HCT116 (cell line): ENCODE data around the gene OR1F1. TPM values are rescaled to one million over a fixed set of nuclear protein-coding genes. Genes with fewer than 3 reads are reported as not detected.

Source experiments
- ATAC-seq: fragments of 200-7000 bp; cut with Tn5 transposase; 2 replicates; pipeline ENCODE4 v1.9.1; 2020; ENCODE audit warnings: mild to moderate bottlenecking, moderate library complexity
- BruUV-seq: library from RNA; stranded (reverse); fragments of 400-500 nt; replicated peaks from 2 replicates; lab custom pipeline; 2021; lab: Mats Ljungman, UMichigan
- CTCF ChIA-PET: fragments of 300-600 bp; sonication (Branson Sonifier 250); formaldehyde crosslinking; loops from one replicate; lab custom pipeline; 2021; ENCODE audit warnings: antibody characterized with exemption; lab: Charles Lee
- POLR2A ChIA-PET: fragments of 300-600, 350-600 bp; sonication (Branson Sonifier 250); formaldehyde crosslinking; loops from one replicate; lab custom pipeline; 2021; ENCODE audit warnings: antibody characterized with exemption; lab: Charles Lee
- RAD21 ChIA-PET, 2 experiments: fragments of 300-600 bp; sonication (Branson Sonifier 250); formaldehyde crosslinking; loops; one replicate each; lab custom pipeline; 2023; ENCODE audit warnings: low total read pairs in 2 of 2; ENCODE audit not compliant: uncharacterized antibody in 2 of 2, unreplicated experiment in 2 of 2, low non-redundant PET in 1 of 2; lab: Charles Lee
- DNase-seq: peaks from one replicate; pipeline ENCODE4 v3.0.0-alpha.2; 2010; ENCODE audit warnings: low read depth, low spot score
- H2AFZ ChIP-seq: fragments of 200-600 bp; shearing (Covaris generic), sonication (generic); 2 replicates; pipeline ENCODE4 v1.6.1; 2017; ENCODE audit warnings: low read depth, mixed run types, mixed read lengths, antibody characterized with exemption, low read length; ENCODE audit not compliant: poor library complexity, severe bottlenecking
- H3K27ac ChIP-seq: 2 replicates; pipeline ENCODE4 v1.5.1; 2012; ENCODE audit warnings: low read depth, low read length
- H3K27me3 ChIP-seq: fragments of 200-600 bp; sonication (generic); 2 replicates; pipeline ENCODE4 v1.6.1; 2016; ENCODE audit warnings: mixed run types, low read length, mixed read lengths; ENCODE audit not compliant: insufficient read depth
- H3K36me3 ChIP-seq, 2 experiments: fragments of 200-500 bp in 1 of 2; fragments of 200-600 bp in 1 of 2; sonication (Bioruptor generic) in 1 of 2; sonication (generic) in 1 of 2; 2 replicates each; pipeline versions ENCODE4 v1.5.1 to v1.6.1; 2014 to 2016; ENCODE audit warnings: low read length in 2 of 2, inconsistent platforms in 1 of 2, mixed read lengths in 1 of 2, mixed run types in 1 of 2; ENCODE audit not compliant: insufficient read depth in 2 of 2, control insufficient read depth in 1 of 2
- H3K4me1 ChIP-seq, 2 experiments: fragments of 200-600 bp in 1 of 2; sonication (generic) in 1 of 2; 2 replicates each; pipeline versions ENCODE4 v1.5.1 to v1.6.1; 2012 to 2017; ENCODE audit warnings: low read length in 2 of 2, inconsistent platforms in 1 of 2, mild to moderate bottlenecking in 1 of 2, mixed read lengths in 1 of 2, mixed run types in 1 of 2, moderate library complexity in 1 of 2; ENCODE audit not compliant: insufficient read depth in 2 of 2, control insufficient read depth in 1 of 2
- H3K4me2 ChIP-seq: fragments of 200-600 bp; sonication (generic); 2 replicates; pipeline ENCODE4 v1.6.1; 2017; ENCODE audit warnings: mixed run types, low read length, mixed read lengths
- H3K4me3 ChIP-seq, 2 experiments: fragments of 200-600 bp in 1 of 2; sonication (generic) in 1 of 2; replicated peaks in 1 of 2; 2 replicates each; pipeline ENCODE4 v1.5.1; 2011 to 2016; ENCODE audit warnings: low read length in 2 of 2, control low read depth in 1 of 2, low read depth in 1 of 2, mild to moderate bottlenecking in 1 of 2, mixed read lengths in 1 of 2, mixed run types in 1 of 2
- H3K79me2 ChIP-seq: fragments of 200-600 bp; sonication (generic); 2 replicates; pipeline ENCODE4 v1.6.1; 2017; ENCODE audit warnings: mild to moderate bottlenecking, mixed run types, low read length, moderate library complexity, mixed read lengths; ENCODE audit not compliant: insufficient read depth
- H3K9ac ChIP-seq: fragments of 200-600 bp; sonication (generic); 2 replicates; pipeline ENCODE4 v1.6.1; 2016; ENCODE audit warnings: low read length, mixed read lengths
- H3K9me2 ChIP-seq: fragments of 200-600 bp; sonication (generic), shearing (Covaris generic); 2 replicates; pipeline ENCODE4 v1.6.1; 2017; ENCODE audit warnings: mixed run types, mild to moderate bottlenecking, moderate library complexity; ENCODE audit not compliant: insufficient read depth
- H3K9me3 ChIP-seq, 2 experiments: fragments of 200-500 bp in 1 of 2; fragments of 200-600 bp in 1 of 2; sonication (Bioruptor generic) in 1 of 2; sonication (generic) in 1 of 2; 2 replicates each; pipeline ENCODE4 v1.6.1; 2014 to 2017; ENCODE audit warnings: low read length in 2 of 2, mixed read lengths in 2 of 2, inconsistent platforms in 1 of 2, low read depth in 1 of 2, mild to moderate bottlenecking in 1 of 2, mixed run types in 1 of 2, moderate library complexity in 1 of 2; ENCODE audit not compliant: control insufficient read depth in 1 of 2, insufficient read depth in 1 of 2
- H4K20me1 ChIP-seq: fragments of 200-600 bp; sonication (generic), shearing (Covaris generic); 2 replicates; pipeline ENCODE4 v1.6.1; 2017; ENCODE audit warnings: mixed run types, mild to moderate bottlenecking, moderate library complexity; ENCODE audit not compliant: insufficient read depth
- CBX3 ChIP-seq: IDR thresholded peaks from 2 replicates; pipeline ENCODE4 v1.6.1; 2012; ENCODE audit warnings: low read depth
- CEBPB ChIP-seq: IDR thresholded peaks from 2 replicates; pipeline ENCODE4 v1.6.1; 2012; ENCODE audit warnings: low read depth
- EGR1 ChIP-seq: IDR thresholded peaks from 2 replicates; pipeline ENCODE4 v1.6.1; 2012; ENCODE audit warnings: low read depth
- EZH2 ChIP-seq: fragments of 200-600 bp; sonication (generic); IDR thresholded peaks from 2 replicates; pipeline ENCODE4 v1.6.1; 2017; ENCODE audit warnings: antibody characterized with exemption, mixed run types
- JUND ChIP-seq: IDR thresholded peaks from 2 replicates; pipeline ENCODE4 v1.6.1; 2012
- POLR2A ChIP-seq: IDR thresholded peaks from 2 replicates; pipeline ENCODE4 v1.7.0; 2011; ENCODE audit warnings: borderline replicate concordance; ENCODE audit not compliant: insufficient read depth, insufficient read length; ENCODE audit errors: extremely low read depth
- RAD21 ChIP-seq: IDR thresholded peaks from 2 replicates; pipeline ENCODE4 v1.6.1; 2012; ENCODE audit warnings: low read depth, mild to moderate bottlenecking
- SP1 ChIP-seq: IDR thresholded peaks from 2 replicates; pipeline ENCODE4 v1.6.1; 2012; ENCODE audit warnings: low read depth
- SRF ChIP-seq: IDR thresholded peaks from 2 replicates; pipeline ENCODE4 v1.6.1; 2012; ENCODE audit warnings: low read depth
- YY1 ChIP-seq: IDR thresholded peaks from 2 replicates; pipeline ENCODE4 v1.6.1; 2011; ENCODE audit warnings: low read length, low read depth, moderate library complexity, mild to moderate bottlenecking; ENCODE audit not compliant: insufficient replicate concordance; ENCODE audit errors: extremely low read depth
- ZFX ChIP-seq: fragments of 450-650 bp; IDR thresholded peaks from 2 replicates; pipeline ENCODE4 v1.6.1; 2017
- ZNF274 ChIP-seq: fragments of 200-500 bp; sonication (Bioruptor generic); IDR thresholded peaks from 2 replicates; pipeline ENCODE4 v1.6.1; 2014; ENCODE audit warnings: mild to moderate bottlenecking, low read depth, low read length, inconsistent platforms
- intact Hi-C: fragments of 100-400 bp; cut with micrococcal nuclease; formaldehyde crosslinking; loops from 2 replicates; pipeline ENCODE4 v1.10.0; 2022
- total RNA-seq: library from RNA; stranded (reverse); gene quantifications from one replicate; pipeline ENCODE4 v1.2.1, GENCODE V29; 2021; ENCODE audit not compliant: unreplicated experiment
- TF ChIP-seq, protein P1 (sequence below): IDR thresholded peaks from 2 replicates; pipeline ENCODE4 v1.6.1; 2012
- TF ChIP-seq, protein P2 (sequence below): IDR thresholded peaks from 2 replicates; pipeline ENCODE4 v1.6.1; 2012
- TF ChIP-seq, protein P3 (sequence below): IDR thresholded peaks from 2 replicates; pipeline ENCODE4 v1.6.1; 2012; ENCODE audit warnings: low read depth

OR1F1 gene
- total RNA-seq, 1 experiment from 2014 or later = not detected

DNA sequence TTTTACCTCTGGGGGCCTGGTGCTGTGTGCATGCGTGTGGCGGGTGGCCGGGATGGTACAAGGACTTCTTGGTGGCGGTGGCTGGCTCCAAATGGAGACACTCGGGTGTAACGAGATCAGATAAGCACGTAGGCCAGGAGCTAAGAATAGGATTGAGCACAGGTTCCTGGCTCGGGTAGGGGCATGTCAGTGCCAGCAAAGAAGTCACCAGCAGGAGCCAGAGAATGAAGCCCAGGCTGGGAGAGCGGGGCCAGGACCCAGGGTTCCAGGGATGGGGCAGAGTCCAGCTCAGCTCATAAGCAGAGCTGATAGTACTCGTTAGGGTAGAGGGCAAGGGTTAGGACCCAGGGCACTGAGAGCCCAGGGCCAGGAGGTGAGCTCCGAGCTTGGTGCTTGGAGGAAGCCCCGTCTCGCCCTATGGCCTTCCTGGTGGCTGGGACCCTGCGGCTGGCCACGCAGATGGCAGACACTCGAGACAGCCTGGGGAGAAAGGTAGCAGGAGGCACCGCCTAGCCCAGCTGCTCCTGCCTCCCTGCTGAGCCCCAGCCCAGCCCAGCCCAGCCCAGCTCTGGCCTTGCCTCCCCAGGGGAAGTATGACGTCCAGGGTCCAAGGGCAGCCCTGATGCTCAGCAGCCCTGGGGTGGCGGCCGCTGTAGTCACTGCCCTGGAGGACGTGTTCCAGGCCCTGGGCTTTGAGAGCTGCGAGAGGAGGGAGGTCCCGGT, 44.2 kb upstream of the OR1F1 start:
- intact Hi-C loops = no loop called here
- DNase-seq (no peak), ATAC-seq (no peak)
- Histone ChIP-seq H4K20me1 (no peaks in the 10 kb centered on the region), H3K9me3 (no peaks in the 10 kb centered on the region), H3K27me3 (no peaks in the 10 kb centered on the region), H3K4me3 (no peak overlapping the region), H2AFZ (no peak overlapping the region), H3K4me2 (no peak overlapping the region), H3K27ac (no peak overlapping the region; the same call in 1 of the 2 replicates), H3K36me3 (peaks cover 0 to 3% of the 10 kb centered on the region in 2 experiments; a peak in 1 of 4 replicates), H3K9me2 (no peaks in the 10 kb centered on the region), H3K79me2 (no peaks in the 10 kb centered on the region), H3K9ac (no peak overlapping the region), H3K4me1 (peaks cover 2 to 6% of the 10 kb centered on the region in 2 experiments)
- POLR2A ChIA-PET = interaction anchor here (1.3 kb wide), 1 partner anchor 9 kb away, joined by 6 read pairs; the partner anchor contains the start of gene ZNF213
- BruUV-seq = no TSS peak
- no peak for TF ChIP-seq ZFX
- CTCF ChIA-PET = interaction anchor here (1.1 to 2.9 kb wide), 2 partner anchors 14 to 112 kb away, joined by 3 to 12 read pairs; no protein-coding TSS in a partner anchor
- RAD21 ChIA-PET = no interaction called here

DNA sequence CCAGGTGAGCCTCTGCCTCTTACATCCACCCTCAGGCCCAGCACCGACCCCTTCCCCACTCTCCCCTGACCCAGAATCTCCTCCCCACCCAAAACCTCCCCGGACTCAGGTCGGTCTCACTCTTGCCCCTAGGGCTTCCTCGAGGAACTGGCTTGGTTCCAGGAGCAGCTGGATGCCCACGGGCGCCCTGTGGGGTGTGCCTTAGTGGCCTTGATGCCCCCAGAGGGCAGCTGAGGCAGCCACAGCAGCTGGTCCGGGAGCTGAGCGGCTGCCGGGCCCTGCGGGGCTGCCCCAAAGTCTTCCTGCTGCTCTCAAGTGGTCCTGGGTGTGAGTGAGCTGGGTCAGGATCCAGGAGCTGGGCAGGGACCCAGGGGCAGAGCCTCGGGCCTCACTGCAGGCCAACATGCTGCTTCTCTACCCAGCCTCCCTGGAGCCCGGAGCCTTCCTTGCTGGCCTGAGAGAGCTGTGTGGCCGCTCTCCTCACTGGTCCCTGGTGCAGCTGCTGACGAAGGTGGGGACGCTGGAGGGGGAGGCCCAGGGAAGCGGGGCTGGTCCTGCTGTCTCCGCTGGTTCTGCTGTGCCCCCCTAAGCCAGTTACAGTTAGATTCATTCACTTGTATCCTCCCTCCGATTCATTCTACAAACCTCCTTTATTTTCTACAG, 43.6 kb upstream of the OR1F1 start:
- TF ChIP-seq RAD21 (no peak), JUND (no peak), YY1 (no peak), ZNF274 (no peak), ZFX (no peak), SP1 (no peak), POLR2A (no peak), CEBPB (no peak), CBX3 (no peak), SRF (no peak), EZH2 (no peak), EGR1 (no peak)
- TF ChIP-seq, protein P1, sequence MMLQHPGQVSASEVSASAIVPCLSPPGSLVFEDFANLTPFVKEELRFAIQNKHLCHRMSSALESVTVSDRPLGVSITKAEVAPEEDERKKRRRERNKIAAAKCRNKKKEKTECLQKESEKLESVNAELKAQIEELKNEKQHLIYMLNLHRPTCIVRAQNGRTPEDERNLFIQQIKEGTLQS = no peak
- TF ChIP-seq, protein P2, sequence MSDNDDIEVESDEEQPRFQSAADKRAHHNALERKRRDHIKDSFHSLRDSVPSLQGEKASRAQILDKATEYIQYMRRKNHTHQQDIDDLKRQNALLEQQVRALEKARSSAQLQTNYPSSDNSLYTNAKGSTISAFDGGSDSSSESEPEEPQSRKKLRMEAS = no peak
- TF ChIP-seq, protein P3, sequence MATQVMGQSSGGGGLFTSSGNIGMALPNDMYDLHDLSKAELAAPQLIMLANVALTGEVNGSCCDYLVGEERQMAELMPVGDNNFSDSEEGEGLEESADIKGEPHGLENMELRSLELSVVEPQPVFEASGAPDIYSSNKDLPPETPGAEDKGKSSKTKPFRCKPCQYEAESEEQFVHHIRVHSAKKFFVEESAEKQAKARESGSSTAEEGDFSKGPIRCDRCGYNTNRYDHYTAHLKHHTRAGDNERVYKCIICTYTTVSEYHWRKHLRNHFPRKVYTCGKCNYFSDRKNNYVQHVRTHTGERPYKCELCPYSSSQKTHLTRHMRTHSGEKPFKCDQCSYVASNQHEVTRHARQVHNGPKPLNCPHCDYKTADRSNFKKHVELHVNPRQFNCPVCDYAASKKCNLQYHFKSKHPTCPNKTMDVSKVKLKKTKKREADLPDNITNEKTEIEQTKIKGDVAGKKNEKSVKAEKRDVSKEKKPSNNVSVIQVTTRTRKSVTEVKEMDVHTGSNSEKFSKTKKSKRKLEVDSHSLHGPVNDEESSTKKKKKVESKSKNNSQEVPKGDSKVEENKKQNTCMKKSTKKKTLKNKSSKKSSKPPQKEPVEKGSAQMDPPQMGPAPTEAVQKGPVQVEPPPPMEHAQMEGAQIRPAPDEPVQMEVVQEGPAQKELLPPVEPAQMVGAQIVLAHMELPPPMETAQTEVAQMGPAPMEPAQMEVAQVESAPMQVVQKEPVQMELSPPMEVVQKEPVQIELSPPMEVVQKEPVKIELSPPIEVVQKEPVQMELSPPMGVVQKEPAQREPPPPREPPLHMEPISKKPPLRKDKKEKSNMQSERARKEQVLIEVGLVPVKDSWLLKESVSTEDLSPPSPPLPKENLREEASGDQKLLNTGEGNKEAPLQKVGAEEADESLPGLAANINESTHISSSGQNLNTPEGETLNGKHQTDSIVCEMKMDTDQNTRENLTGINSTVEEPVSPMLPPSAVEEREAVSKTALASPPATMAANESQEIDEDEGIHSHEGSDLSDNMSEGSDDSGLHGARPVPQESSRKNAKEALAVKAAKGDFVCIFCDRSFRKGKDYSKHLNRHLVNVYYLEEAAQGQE = no peak
- no peaks in the 10 kb centered on the region for H3K79me2 ChIP-seq
- H3K27me3 ChIP-seq = no peaks in the 10 kb centered on the region
- H3K9me2 ChIP-seq = no peaks in the 10 kb centered on the region
- DNase-seq (no peak), ATAC-seq (no peak)
- RAD21 ChIA-PET = no interaction called here
- no peak overlapping the region for H2AFZ ChIP-seq
- no peak overlapping the region for H3K9ac ChIP-seq
- no peaks in the 10 kb centered on the region for H3K9me3 ChIP-seq
- no peak overlapping the region for H3K4me2 ChIP-seq
- BruUV-seq = no TSS peak
- H3K36me3 ChIP-seq = peaks cover 0 to 3% of the 10 kb centered on the region in 2 experiments; a peak in 1 of 4 replicates
- POLR2A ChIA-PET = no interaction called here
- H3K27ac ChIP-seq = no peak overlapping the region
- CTCF ChIA-PET = interaction anchor here (2.9 kb wide), 1 partner anchor 15 kb away, joined by 12 read pairs; no protein-coding TSS in a partner anchor
- intact Hi-C loops = no loop called here
- H4K20me1 ChIP-seq = no peaks in the 10 kb centered on the region
- H3K4me1 ChIP-seq = peaks cover 8 to 13% of the 10 kb centered on the region in 2 experiments
- H3K4me3 ChIP-seq = no peak overlapping the region
